Mesendoderm (in vitro differentiated cells): ENCODE results near the gene DZIP1L.

ENCODE experiments used
- DNase-seq: peaks from one replicate; pipeline ENCODE4 v3.0.0; 2013
- H2AK5ac ChIP-seq: 2 replicates; pipeline ENCODE4 v1.6.1; 2013; ENCODE audit warnings: low read length, inconsistent platforms
- H2BK120ac ChIP-seq: 2 replicates; pipeline ENCODE4 v1.6.1; 2013; ENCODE audit warnings: low read depth, mild to moderate bottlenecking, low read length, moderate library complexity, mixed read lengths
- H2BK15ac ChIP-seq: replicated peaks from 2 replicates; pipeline ENCODE4 v1.6.1; 2013; ENCODE audit warnings: low read depth, mild to moderate bottlenecking, moderate library complexity
- H2BK5ac ChIP-seq: 2 replicates; pipeline ENCODE4 v1.6.1; 2013; ENCODE audit warnings: low read length, inconsistent platforms
- H3K18ac ChIP-seq: 2 replicates; pipeline ENCODE4 v1.6.1; 2013; ENCODE audit warnings: mild to moderate bottlenecking, low read length, mixed read lengths
- H3K23ac ChIP-seq: one replicate; pipeline ENCODE4 v1.6.1; 2013; ENCODE audit warnings: low read length
- H3K27ac ChIP-seq: 2 replicates; pipeline ENCODE4 v1.5.1; 2013; ENCODE audit warnings: low read depth, mild to moderate bottlenecking, inconsistent platforms, low read length, moderate library complexity
- H3K27me3 ChIP-seq: 2 replicates; pipeline ENCODE4 v1.6.1; 2013; ENCODE audit warnings: low read length, control low read depth, mild to moderate bottlenecking, inconsistent platforms; ENCODE audit not compliant: insufficient read depth, poor library complexity
- H3K36me3 ChIP-seq: 2 replicates; pipeline ENCODE4 v1.6.1; 2013; ENCODE audit warnings: low read length, inconsistent platforms; ENCODE audit not compliant: control insufficient read depth, insufficient read depth
- H3K4ac ChIP-seq: one replicate; pipeline ENCODE4 v1.6.1; 2013; ENCODE audit warnings: low read depth, mild to moderate bottlenecking, low read length, moderate library complexity
- H3K4me1 ChIP-seq: 2 replicates; pipeline ENCODE4 v1.6.1; 2013; ENCODE audit warnings: low read depth, low read length, inconsistent platforms; ENCODE audit not compliant: control insufficient read depth
- H3K4me2 ChIP-seq: 2 replicates; pipeline ENCODE4 v1.6.1; 2013; ENCODE audit warnings: low read length
- H3K4me3 ChIP-seq: 2 replicates; pipeline ENCODE4 v1.5.1; 2013; ENCODE audit warnings: mild to moderate bottlenecking, low read length
- H3K56ac ChIP-seq: one replicate; pipeline ENCODE4 v1.6.1; 2013; ENCODE audit warnings: low read length
- H3K79me1 ChIP-seq: 2 replicates; pipeline ENCODE4 v1.6.1; 2013; ENCODE audit warnings: low read length, inconsistent platforms
- H3K79me2 ChIP-seq: 2 replicates; pipeline ENCODE4 v1.6.1; 2013; ENCODE audit warnings: mild to moderate bottlenecking, low read length; ENCODE audit not compliant: control insufficient read depth, insufficient read depth
- H3K9ac ChIP-seq: 2 replicates; pipeline ENCODE4 v1.6.1; 2013; ENCODE audit warnings: low read length, inconsistent platforms
- H4K5ac ChIP-seq: one replicate; pipeline ENCODE4 v1.6.1; 2013; ENCODE audit warnings: low read length
- H4K8ac ChIP-seq: one replicate; pipeline ENCODE4 v1.6.1; 2013; ENCODE audit warnings: low read depth, mild to moderate bottlenecking, control low read depth, low read length, moderate library complexity
- WGBS: extraction: QIAGEN DNeasy Blood & Tissue Kit; methylation state at CpG from one replicate; pipeline ENCODE4 v1.1.7; 2013; ENCODE audit warnings: low lambda C conversion rate, missing lambda C conversion rate; ENCODE audit not compliant: insufficient coverage; ENCODE audit errors: extremely low coverage; 5-methylcytosine and 5-hydroxymethylcytosine counted together

DZIP1L gene

GRCh38 chr3:138124188-138124587 lies 8.8 kb upstream of the DZIP1L start:
- Histone ChIP-seq H3K9ac (no peak overlapping the region), H3K79me2 (no peaks in the 10 kb centered on the region), H3K4me1 (no peaks in the 10 kb centered on the region), H3K18ac (no peak overlapping the region), H4K8ac (no peak overlapping the region), H3K27me3 (no peaks in the 10 kb centered on the region), H3K4me2 (no peak overlapping the region), H2BK120ac (no peak overlapping the region), H2BK15ac (no peak overlapping the region), H4K5ac (no peak overlapping the region), H2AK5ac (no peak overlapping the region), H3K4ac (no peak overlapping the region), H2BK5ac (no peak overlapping the region), H3K56ac (no peak overlapping the region), H3K27ac (no peak overlapping the region), H3K4me3 (no peak overlapping the region), H3K23ac (no peak overlapping the region), H3K79me1 (no peaks in the 10 kb centered on the region), H3K36me3 (no peaks in the 10 kb centered on the region)
- no CpG with 5 or more reads among the region's 6 CpGs for WGBS
- DNase-seq: no peak

GRCh38 chr3:138119423-138119766 lies 4.0 kb upstream of the DZIP1L start:
- Histone ChIP-seq H3K4ac (no peak overlapping the region), H3K79me2 (no peaks in the 10 kb centered on the region), H4K8ac (no peak overlapping the region), H3K27me3 (no peaks in the 10 kb centered on the region), H2BK120ac (no peak overlapping the region), H2BK5ac (no peak overlapping the region), H3K4me3 (no peak overlapping the region), H3K23ac (no peak overlapping the region), H3K9ac (no peak overlapping the region), H3K79me1 (no peaks in the 10 kb centered on the region), H3K4me2 (no peak overlapping the region), H4K5ac (no peak overlapping the region), H3K4me1 (no peaks in the 10 kb centered on the region), H2AK5ac (no peak overlapping the region), H3K27ac (no peak overlapping the region), H3K18ac (no peak overlapping the region), H3K36me3 (no peaks in the 10 kb centered on the region), H3K56ac (no peak overlapping the region), H2BK15ac (no peak overlapping the region)
- no peak for DNase-seq
- WGBS: no CpG with 5 or more reads among the region's 4 CpGs

- H4K8ac ChIP-seq: no peak overlapping the region
- peak; percentile 91 for DNase-seq
- no peak overlapping the region for H3K4me3 ChIP-seq
These were observed 3.4 kb upstream of the DZIP1L start for GRCh38 chr3:138118612-138119422.

GRCh38 chr3:138114431-138114918 lies 933 bp downstream of the DZIP1L start:
- H3K27ac ChIP-seq: peak overlapping the region; percentile 26
- no CpG with 5 or more reads among the region's 9 CpGs for whole genome bisulfite sequencing

More at GRCh38 chr3:138118612-138119422, 3.4 kb upstream of the DZIP1L start:
- no peak overlapping the region for H3K4me2 ChIP-seq
- H3K36me3 ChIP-seq: no peaks in the 10 kb centered on the region
- no peaks in the 10 kb centered on the region for H3K79me1 ChIP-seq
- no peak overlapping the region for H3K18ac ChIP-seq
- H3K56ac ChIP-seq: no peak overlapping the region
- H3K4ac ChIP-seq: no peak overlapping the region
- H2AK5ac ChIP-seq: no peak overlapping the region
- H3K9ac ChIP-seq: no peak overlapping the region
- no peak overlapping the region for H4K5ac ChIP-seq
- no peak overlapping the region for H2BK15ac ChIP-seq
- H3K27ac ChIP-seq: no peak overlapping the region
- H3K79me2 ChIP-seq: no peaks in the 10 kb centered on the region
- no peaks in the 10 kb centered on the region for H3K4me1 ChIP-seq
- no peak overlapping the region for H2BK5ac ChIP-seq
- H3K27me3 ChIP-seq: no peaks in the 10 kb centered on the region
- no CpG with 5 or more reads among the region's 8 CpGs for WGBS
- H3K23ac ChIP-seq: no peak overlapping the region
- no peak overlapping the region for H2BK120ac ChIP-seq

GRCh38 chr3:138113326-138113725 lies 2.1 kb downstream of the DZIP1L start:
- Histone ChIP-seq H3K18ac (no peak overlapping the region), H3K4ac (no peak overlapping the region), H2BK5ac (no peak overlapping the region), H3K27ac (no peak overlapping the region), H4K5ac (no peak overlapping the region), H3K56ac (no peak overlapping the region), H3K4me1 (peaks cover 6% of the 10 kb centered on the region), H3K9ac (no peak overlapping the region), H2BK15ac (no peak overlapping the region), H3K4me2 (no peak overlapping the region), H3K79me1 (peaks cover 7% of the 10 kb centered on the region), H2BK120ac (no peak overlapping the region), H3K36me3 (no peaks in the 10 kb centered on the region), H3K23ac (no peak overlapping the region), H3K79me2 (no peaks in the 10 kb centered on the region), H4K8ac (no peak overlapping the region), H2AK5ac (no peak overlapping the region), H3K27me3 (no peaks in the 10 kb centered on the region), H3K4me3 (no peak overlapping the region)
- DNase-seq: peak; percentile 94
- no CpG with 5 or more reads among the region's 1 CpG for WGBS

More at GRCh38 chr3:138114431-138114918, 933 bp downstream of the DZIP1L start:
- peaks cover 6% of the 10 kb centered on the region for H3K4me1 ChIP-seq
- no peaks in the 10 kb centered on the region for H3K79me2 ChIP-seq
- peaks cover 7% of the 10 kb centered on the region for H3K79me1 ChIP-seq
- DNase-seq: peak; percentile 90
- no peak overlapping the region for H2BK15ac ChIP-seq
- peak overlapping the region; percentile 84 for H2BK5ac ChIP-seq
- H3K23ac ChIP-seq: no peak overlapping the region
- H3K36me3 ChIP-seq: no peaks in the 10 kb centered on the region
- no peak overlapping the region for H3K4ac ChIP-seq
- H3K4me3 ChIP-seq: peak overlapping the region; percentile 44
- H2BK120ac ChIP-seq: no peak overlapping the region
- H4K5ac ChIP-seq: no peak overlapping the region
- peak overlapping the region; percentile 78 for H3K9ac ChIP-seq
- H3K4me2 ChIP-seq: peak overlapping the region; percentile 88
- H2AK5ac ChIP-seq: no peak overlapping the region
- no peak overlapping the region for H4K8ac ChIP-seq
- peak overlapping the region; percentile 98 for H3K56ac ChIP-seq
- peak overlapping the region; percentile 89 for H3K18ac ChIP-seq
- H3K27me3 ChIP-seq: no peaks in the 10 kb centered on the region
